Lower leg skin (tissue), 3 donors: ENCODE results near the gene GATC.

Experiments
- CTCF ChIP-seq, 3 donors: fragments of 450-650 bp; IDR thresholded peaks; one replicate each; pipeline ENCODE4 v1.5.1; 2016; ENCODE audit warnings: antibody characterized with exemption in 3 of 3, mild to moderate bottlenecking in 3 of 3, moderate library complexity in 2 of 3
- POLR2A ChIP-seq, 2 donors: fragments of 450-650 bp; IDR thresholded peaks; one replicate each; pipeline ENCODE4 v1.6.1; 2016 to 2017; ENCODE audit warnings: antibody characterized with exemption in 2 of 2, mild to moderate bottlenecking in 1 of 2, moderate library complexity in 1 of 2

GRCh38 chr12:120447992-120448391, 1.7 kb downstream of the GATC start:
- TF ChIP-seq CTCF (IDR thresholded peaks at IDR 0.05) = no peak
- no peak for TF ChIP-seq POLR2A (IDR thresholded peaks at IDR 0.05)
